GM21515 (cell line): ENCODE results near the gene SPATA1.
"Not testable (repeated sequence)": the region's sequence is repeated elsewhere in the genome, so short reads cannot be mapped to it uniquely, and the experiment has no call there.

Source experiments
- ATAC-seq: cut with Tn5 transposase; IDR thresholded peaks from one replicate; pipeline ENCODE4 v1.9.1; 2021; ENCODE audit not compliant: unreplicated experiment

The SPATA1 gene

GRCh38 chr1:84506002-84506728 lies at the start of gene SPATA1, which contains the start of gene GNG5:
Gene SPATA1, plus strand, starts transcription at chr1:84506386. Its CDS starts 9,974 bp downstream, at chr1:84516360.
Gene GNG5, minus strand, starts transcription at chr1:84506581. Its CDS starts 490 bp downstream, at chr1:84506091.
- ATAC-seq = peak; percentile 81

DNA sequence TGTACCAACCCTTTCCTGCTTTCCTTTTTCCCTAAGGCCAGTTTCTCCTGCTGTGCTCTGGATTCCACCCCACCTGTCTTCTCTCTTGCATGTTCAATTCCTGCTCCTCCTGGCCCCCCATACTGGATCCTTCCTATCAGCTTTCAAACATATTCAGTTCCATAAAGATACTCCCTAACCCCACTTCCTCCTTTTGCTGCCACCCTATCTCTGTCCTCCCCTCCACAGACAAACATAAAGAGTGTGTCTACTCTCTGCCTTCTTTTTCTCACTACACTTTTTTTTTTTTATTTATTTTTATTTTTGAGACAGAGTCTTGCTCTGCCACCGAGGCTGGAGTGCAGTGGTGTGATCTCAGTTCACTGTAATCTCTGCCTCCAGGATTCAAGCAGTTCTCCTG lies 44.1 kb upstream of the SPATA1 start:
- ATAC-seq = no peak

- ATAC-seq = no peak
Measured at GRCh38 chr1:84467298-84467697, 38.9 kb upstream of the SPATA1 start.

- no peak for ATAC-seq
Measured at GRCh38 chr1:84476225-84476624, 30.0 kb upstream of the SPATA1 start.

DNA sequence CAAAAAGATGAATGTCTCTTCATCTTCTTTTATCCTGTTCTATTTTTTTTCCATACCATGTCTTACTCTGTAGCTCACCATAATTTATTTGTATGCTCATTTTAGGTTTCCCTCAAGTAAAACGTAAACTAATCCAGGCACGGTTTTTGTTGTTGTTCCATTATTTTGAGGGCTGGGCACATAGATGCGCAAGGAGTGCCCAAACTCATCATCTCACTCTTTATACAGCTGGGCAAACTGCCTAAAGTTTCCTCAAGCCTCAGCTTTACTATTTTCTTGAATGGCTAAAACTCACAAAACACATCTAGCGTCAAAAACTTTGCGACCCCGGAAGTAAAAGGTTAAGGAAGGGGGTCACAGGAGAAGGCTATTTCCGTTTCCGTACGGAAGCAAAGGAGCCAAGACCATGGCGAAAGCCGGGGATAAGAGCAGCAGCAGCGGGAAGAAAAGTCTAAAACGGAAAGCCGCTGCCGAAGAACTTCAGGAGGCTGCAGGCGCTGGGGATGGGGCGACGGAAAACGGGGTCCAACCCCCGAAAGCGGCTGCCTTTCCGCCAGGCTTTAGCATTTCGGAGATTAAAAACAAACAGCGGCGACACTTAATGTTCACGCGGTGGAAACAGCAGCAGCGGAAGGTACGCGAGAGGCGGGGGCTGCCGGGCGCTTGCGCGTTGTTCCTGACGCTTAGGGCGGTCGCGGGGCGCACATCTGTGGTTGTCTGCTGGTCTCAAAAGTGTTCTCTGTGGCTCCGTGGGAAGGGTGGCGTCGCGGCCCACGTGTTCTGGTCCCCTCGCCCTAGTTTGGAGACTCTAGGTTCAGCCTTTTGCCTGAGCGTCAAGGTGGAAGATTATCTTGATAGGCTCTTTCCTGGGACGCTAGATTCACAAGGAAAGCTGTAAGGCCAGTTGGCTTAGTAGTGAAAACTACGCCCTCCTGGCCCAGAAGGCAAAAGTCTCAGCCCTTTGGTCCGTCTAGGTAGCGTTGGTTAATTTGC lies 27.0 kb upstream of the SPATA1 start, which contains the start of gene RPF1:
RPF1 (plus strand) TSS at position 391 of the 993 bp plus-strand sequence; CDS start at position 407, 16 bp downstream.
- ATAC-seq = peak; percentile 98

DNA sequence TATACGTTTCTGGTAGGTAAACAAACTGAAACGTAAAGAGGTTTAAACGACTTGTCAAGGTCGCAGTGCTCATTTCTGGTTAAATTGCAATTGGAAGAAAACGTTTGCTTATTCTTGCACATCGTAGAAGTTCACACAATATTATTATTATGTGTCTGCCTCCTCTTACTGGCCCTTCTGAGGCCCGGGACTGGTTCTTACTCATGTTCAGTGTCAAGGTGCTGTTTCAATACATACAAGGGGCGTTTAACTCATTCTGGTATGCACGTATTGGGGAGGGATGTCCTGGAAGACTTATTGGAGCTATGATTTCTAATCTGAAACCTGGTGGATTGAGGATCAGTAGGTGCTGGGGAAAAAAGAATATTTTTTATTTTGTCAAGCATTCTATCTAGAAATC lies 26.2 kb upstream of the SPATA1 start:
- ATAC-seq = peak; percentile 11

- no peak for ATAC-seq
Measured at GRCh38 chr1:84480650-84481049, 25.5 kb upstream of the SPATA1 start.

DNA sequence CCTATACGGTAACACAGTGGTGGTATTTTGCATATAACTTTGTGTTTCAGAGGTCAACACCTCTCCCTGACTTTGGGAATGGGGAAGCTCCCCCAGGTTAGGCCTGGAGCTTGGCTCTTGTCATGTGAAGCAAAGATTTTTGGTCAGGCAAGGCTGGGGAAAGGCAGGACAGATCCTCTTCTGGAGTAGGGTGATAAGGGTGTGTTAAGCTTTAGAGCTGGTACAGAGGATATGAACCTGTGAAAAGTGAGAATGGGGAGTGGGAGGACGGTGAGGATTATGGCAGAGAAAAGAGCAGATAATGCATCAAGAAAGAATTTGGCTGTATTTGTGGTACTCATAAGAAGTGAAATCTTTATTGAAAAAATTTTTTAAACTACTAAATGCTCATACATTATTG lies 24.9 kb upstream of the SPATA1 start:
- ATAC-seq = no peak

DNA sequence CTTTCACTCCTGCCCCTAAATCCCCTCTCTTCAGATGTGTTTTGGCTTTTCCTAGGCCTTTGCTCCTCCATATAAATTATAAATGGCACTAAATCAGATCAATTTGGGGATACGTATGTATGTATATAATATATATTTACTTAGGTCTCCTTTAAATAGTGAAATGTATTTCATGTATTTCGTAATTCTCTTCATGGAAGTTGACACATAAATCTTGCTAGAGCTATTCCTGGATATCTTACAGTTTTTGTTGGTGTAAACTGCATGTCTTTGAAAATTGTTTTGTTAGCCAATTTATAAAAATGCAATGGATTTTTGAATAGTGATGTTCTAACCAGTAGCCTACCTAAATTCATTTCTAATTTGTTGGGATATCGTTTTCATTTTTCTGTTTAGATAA lies 18.1 kb upstream of the SPATA1 start:
- ATAC-seq = no peak

DNA sequence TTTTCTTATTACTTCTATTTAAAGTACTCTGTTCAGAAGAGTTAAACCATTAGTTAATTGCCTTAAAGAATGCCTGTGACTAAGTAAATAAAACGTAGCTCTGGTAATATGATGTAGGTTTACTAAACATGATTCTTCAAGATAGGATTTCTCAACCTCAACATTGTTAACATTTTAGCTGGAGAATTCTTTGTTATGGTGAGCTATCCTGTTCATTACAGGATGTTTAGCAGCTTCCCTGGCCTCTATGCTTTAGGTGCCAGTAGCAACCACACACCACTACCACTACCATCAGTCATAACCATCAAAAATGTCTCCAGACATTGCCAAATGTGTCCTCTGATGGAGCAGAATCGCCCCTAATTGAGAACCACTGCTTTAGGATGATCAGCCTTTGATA lies 16.4 kb upstream of the SPATA1 start:
- ATAC-seq = no peak

GRCh38 chr1:84492726-84493125 lies 13.5 kb upstream of the SPATA1 start:
- no peak for ATAC-seq

- ATAC-seq = no peak
Measured at GRCh38 chr1:84493747-84494146, 12.4 kb upstream of the SPATA1 start.

- no peak for ATAC-seq
Measured at GRCh38 chr1:84496498-84496897, 9.7 kb upstream of the SPATA1 start.

GRCh38 chr1:84497631-84498275 lies 8.4 kb upstream of the SPATA1 start:
- ATAC-seq = no peak

DNA sequence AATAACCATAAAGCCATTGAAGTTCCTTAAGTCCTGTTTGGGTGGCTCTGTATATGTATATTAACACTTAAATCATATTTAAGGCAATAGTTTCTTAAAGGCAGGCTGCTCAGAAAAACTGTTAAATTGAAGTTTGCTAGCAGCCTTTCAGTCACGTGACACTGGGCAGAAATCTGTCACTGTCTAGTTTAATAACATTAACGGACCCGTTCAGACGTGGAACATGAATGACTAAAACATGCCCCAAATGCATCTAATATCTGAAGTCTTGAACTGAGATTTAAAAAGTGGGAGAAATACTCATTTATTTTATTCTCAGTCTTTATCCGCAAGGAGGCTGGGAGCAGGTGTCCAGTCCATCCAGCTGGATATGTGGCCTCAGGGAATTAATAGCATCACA lies 3.3 kb upstream of the SPATA1 start:
- no peak for ATAC-seq

- ATAC-seq = no peak
Measured at GRCh38 chr1:84504580-84505492, 1.4 kb upstream of the SPATA1 start.

DNA sequence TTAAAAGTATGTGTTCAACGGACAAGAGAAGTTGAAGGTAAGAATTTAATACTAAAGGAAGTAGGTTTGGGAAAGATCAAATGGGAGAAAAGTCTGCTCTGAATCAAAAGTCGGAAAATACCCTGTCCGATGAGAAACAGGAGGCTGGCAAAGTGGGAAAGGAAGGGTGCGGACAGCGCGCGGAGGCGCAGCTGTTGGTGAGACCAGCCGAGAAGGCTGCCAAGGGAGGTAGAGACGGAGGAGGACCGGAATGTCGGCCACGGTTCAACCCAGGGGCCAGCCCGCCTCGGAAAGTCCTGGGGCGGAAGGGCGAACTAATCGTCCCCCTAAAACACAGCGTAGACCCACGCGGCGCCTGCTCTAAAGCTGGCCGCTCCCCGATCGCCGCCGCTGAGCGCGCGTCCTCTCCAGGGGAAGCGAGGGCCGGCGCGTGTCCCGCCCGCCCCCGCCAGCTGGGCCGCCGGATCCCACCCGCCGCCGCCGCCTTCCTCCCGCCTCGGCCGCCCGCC lies 639 bp upstream of the SPATA1 start:
- ATAC-seq = peak; percentile 36

GRCh38 chr1:84506729-84507453 lies 705 bp downstream of the SPATA1 start:
- ATAC-seq = no peak

DNA sequence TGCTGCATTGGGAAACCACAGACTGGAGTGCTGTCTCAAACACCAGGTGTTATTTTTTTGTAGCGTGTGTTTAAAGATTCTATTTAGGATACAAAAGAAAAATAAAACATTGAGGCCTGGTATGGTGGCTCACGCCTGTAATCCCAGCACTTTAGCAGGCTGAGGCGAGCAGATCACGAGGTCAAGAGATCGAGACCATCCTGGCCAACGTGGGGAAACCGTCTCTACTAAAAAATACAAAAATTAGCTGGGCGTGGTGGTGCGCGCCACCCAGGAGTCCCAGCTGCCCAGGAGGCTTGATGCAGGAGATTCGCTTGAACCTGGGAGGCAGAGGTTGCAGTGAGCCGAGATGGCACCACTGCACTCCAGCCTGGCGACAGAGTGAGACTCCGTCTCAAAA lies 1.7 kb downstream of the SPATA1 start:
- ATAC-seq = not testable (repeated sequence)
